ENCODE results near the gene SYCP2.

- TF ChIP-seq CTCF (IDR thresholded peaks at IDR 0.05): no peak
- TF ChIP-seq POLR2A (IDR thresholded peaks at IDR 0.05): no peak
- no peak for TF ChIP-seq POLR2AphosphoS5 (IDR thresholded peaks at IDR 0.05)
- no peak for TF ChIP-seq EP300 (IDR thresholded peaks at IDR 0.05)
These were observed 75.0 kb downstream of the SYCP2 start for GRCh38 chr20:59858425-59858824.
